Glutamatergic neuron (in vitro differentiated cells): Measurements from ENCODE around the gene GPR156. TPM values are rescaled to one million over a fixed set of nuclear protein-coding genes. Genes with fewer than 3 reads are reported as not detected.

Experiments used
- DNase-seq: peaks from one replicate; pipeline ENCODE4 v3.0.0; 2022
- H3K27ac Mint-ChIP-seq: one replicate; pipeline ENCODE4 v1.8.0; 2020; ENCODE audit warnings: mild to moderate bottlenecking, mixed read lengths, inconsistent platforms; ENCODE audit not compliant: unreplicated experiment
- H3K27me3 Mint-ChIP-seq: one replicate; pipeline ENCODE4 v1.8.0; 2020; ENCODE audit warnings: mild to moderate bottlenecking, moderate library complexity, mixed read lengths, inconsistent platforms; ENCODE audit not compliant: unreplicated experiment
- H3K36me3 Mint-ChIP-seq: one replicate; pipeline ENCODE4 v1.8.0; 2020; ENCODE audit warnings: mild to moderate bottlenecking, mixed read lengths, inconsistent platforms; ENCODE audit not compliant: unreplicated experiment
- H3K4me1 Mint-ChIP-seq: one replicate; pipeline ENCODE4 v1.8.0; 2020; ENCODE audit warnings: mild to moderate bottlenecking, low read depth, mixed read lengths, inconsistent platforms; ENCODE audit not compliant: unreplicated experiment
- H3K4me3 Mint-ChIP-seq: one replicate; pipeline ENCODE4 v1.8.0; 2020; ENCODE audit warnings: mild to moderate bottlenecking, mixed read lengths, inconsistent platforms; ENCODE audit not compliant: unreplicated experiment
- H3K9me3 Mint-ChIP-seq: one replicate; pipeline ENCODE4 v1.8.0; 2020; ENCODE audit warnings: mild to moderate bottlenecking, moderate library complexity, mixed read lengths, inconsistent platforms; ENCODE audit not compliant: unreplicated experiment
- CTCF ChIP-seq: fragments of 200-600 bp; sonication (generic); IDR thresholded peaks from one replicate; pipeline ENCODE4 v1.5.0; 2021; ENCODE audit not compliant: partially characterized antibody, unreplicated experiment
- total RNA-seq: library from RNA; stranded (reverse); fragmentation: NEBNext Ultra II Directional; extraction: Animal tissue kit (Norgen Biotek cat#: 25700); gene quantifications from one replicate; pipeline ENCODE4 v1.2.1, GENCODE V29; 2021; ENCODE audit not compliant: unreplicated experiment

The GPR156 gene
- total RNA-seq, 1 donor from 2014 or later: 0.83 TPM

GRCh38 chr3:120139140-120139539, 145.9 kb downstream of the GPR156 start:
- Mint-ChIP-seq H3K9me3 (no peaks in the 10 kb centered on the region), H3K27me3 (no peaks in the 10 kb centered on the region), H3K36me3 (no peaks in the 10 kb centered on the region), H3K4me3 (no peak overlapping the region), H3K27ac (no peak overlapping the region), H3K4me1 (no peaks in the 10 kb centered on the region)
- TF ChIP-seq CTCF: no peak
- no peak for DNase-seq

- no peak for TF ChIP-seq CTCF
These were observed 147.5 kb downstream of the GPR156 start for GRCh38 chr3:120137548-120137947.

GRCh38 chr3:120130656-120131055, 154.4 kb downstream of the GPR156 start:
- no peak overlapping the region for H3K4me3 Mint-ChIP-seq
- H3K4me1 Mint-ChIP-seq: no peaks in the 10 kb centered on the region
- H3K27me3 Mint-ChIP-seq: no peaks in the 10 kb centered on the region
- no peaks in the 10 kb centered on the region for H3K9me3 Mint-ChIP-seq
- TF ChIP-seq CTCF: no peak
- DNase-seq: no peak
- no peaks in the 10 kb centered on the region for H3K36me3 Mint-ChIP-seq
- no peak overlapping the region for H3K27ac Mint-ChIP-seq

More at GRCh38 chr3:120137548-120137947, 147.5 kb downstream of the GPR156 start:
- H3K27ac Mint-ChIP-seq: no peak overlapping the region
- H3K9me3 Mint-ChIP-seq: no peaks in the 10 kb centered on the region
- no peak overlapping the region for H3K4me3 Mint-ChIP-seq
- no peaks in the 10 kb centered on the region for H3K4me1 Mint-ChIP-seq
- no peaks in the 10 kb centered on the region for H3K36me3 Mint-ChIP-seq
- H3K27me3 Mint-ChIP-seq: no peaks in the 10 kb centered on the region
- no peak for DNase-seq

GRCh38 chr3:120129718-120130513, 155.1 kb downstream of the GPR156 start:
- H3K9me3 Mint-ChIP-seq: no peaks in the 10 kb centered on the region
- no peaks in the 10 kb centered on the region for H3K36me3 Mint-ChIP-seq
- no peak overlapping the region for H3K27ac Mint-ChIP-seq
- TF ChIP-seq CTCF: no peak
- no peak overlapping the region for H3K4me3 Mint-ChIP-seq
- DNase-seq: no peak
- no peaks in the 10 kb centered on the region for H3K27me3 Mint-ChIP-seq
- peaks cover 2% of the 10 kb centered on the region for H3K4me1 Mint-ChIP-seq

- no peak overlapping the region for H3K4me3 Mint-ChIP-seq
- no peak overlapping the region for H3K27ac Mint-ChIP-seq
- peaks cover 2% of the 10 kb centered on the region for H3K4me1 Mint-ChIP-seq
- TF ChIP-seq CTCF: no peak
- no peaks in the 10 kb centered on the region for H3K36me3 Mint-ChIP-seq
- H3K9me3 Mint-ChIP-seq: no peaks in the 10 kb centered on the region
- no peak for DNase-seq
- H3K27me3 Mint-ChIP-seq: no peaks in the 10 kb centered on the region
These were observed 156.0 kb downstream of the GPR156 start for GRCh38 chr3:120129051-120129450.
